Osteoblast (primary cell): ENCODE data around the gene BPIFB2. TPM values are rescaled to one million over a fixed set of nuclear protein-coding genes. Genes with fewer than 3 reads are reported as not detected.
A peak's percentile ranks its signal among the peaks of the same experiment; 100 is the strongest.

Experiments used
- DNase-seq: peaks from one replicate; pipeline ENCODE4 v3.0.0; 2011; ENCODE audit warnings: low spot score, mixed read lengths; ENCODE audit not compliant: insufficient read length; ENCODE audit errors: missing footprints
- H2AFZ ChIP-seq: 2 replicates; pipeline ENCODE4 v1.6.0; 2011; ENCODE audit warnings: mild to moderate bottlenecking, low read length
- H3K27ac ChIP-seq: 2 replicates; pipeline ENCODE4 v1.5.1; 2011; ENCODE audit warnings: mild to moderate bottlenecking, low read depth, low read length, moderate library complexity
- H3K27me3 ChIP-seq: 2 replicates; pipeline ENCODE4 v1.6.0; 2012; ENCODE audit warnings: mild to moderate bottlenecking, control low read depth, inconsistent platforms, low read length, moderate library complexity; ENCODE audit not compliant: insufficient read depth
- H3K36me3 ChIP-seq: 2 replicates; pipeline ENCODE4 v1.5.1; 2011; ENCODE audit warnings: mild to moderate bottlenecking, low read length, control low read depth, moderate library complexity; ENCODE audit not compliant: insufficient read depth
- H3K4me1 ChIP-seq: 2 replicates; pipeline ENCODE4 v1.5.1; 2011; ENCODE audit warnings: mild to moderate bottlenecking, low read length, control low read depth, moderate library complexity; ENCODE audit not compliant: insufficient read depth
- H3K4me2 ChIP-seq: 2 replicates; pipeline ENCODE4 v1.6.0; 2011; ENCODE audit warnings: mild to moderate bottlenecking, low read length; ENCODE audit not compliant: insufficient read depth
- H3K4me3 ChIP-seq: fragments of 200-600 bp; sonication (generic); 3 replicates; pipeline ENCODE4 v1.5.1; 2012; ENCODE audit warnings: mild to moderate bottlenecking, low read length, inconsistent platforms; ENCODE audit not compliant: insufficient read depth
- H3K79me2 ChIP-seq: 2 replicates; pipeline ENCODE4 v1.6.0; 2012; ENCODE audit warnings: mild to moderate bottlenecking, low read length, control low read depth, inconsistent platforms; ENCODE audit not compliant: insufficient read depth
- H3K9me3 ChIP-seq: 2 replicates; pipeline ENCODE4 v1.5.1; 2011; ENCODE audit warnings: low read depth, low read length, control low read depth
- H4K20me1 ChIP-seq: 2 replicates; pipeline ENCODE4 v1.6.0; 2012; ENCODE audit warnings: mild to moderate bottlenecking, low read length, control low read depth; ENCODE audit not compliant: insufficient read depth
- CTCF ChIP-seq: IDR thresholded peaks from 2 replicates; pipeline ENCODE4 v1.5.1; 2011; ENCODE audit warnings: mild to moderate bottlenecking, low read depth, low read length, moderate library complexity; ENCODE audit errors: extremely low read depth
- total RNA-seq: library from RNA; depleted of rRNA; stranded (reverse); fragments of >200 nt; gene quantifications from 2 replicates; pipeline ENCODE4 v1.2.3, GENCODE V29; 2012

BPIFB2 gene
- total RNA-seq, 1 donor: not detected

- no peaks in the 10 kb centered on the region for H3K27me3 ChIP-seq
- no peak overlapping the region for H2AFZ ChIP-seq
- no peak overlapping the region for H3K27ac ChIP-seq
- no peaks in the 10 kb centered on the region for H3K4me1 ChIP-seq
- H3K9me3 ChIP-seq: no peaks in the 10 kb centered on the region
- H3K4me3 ChIP-seq: no peak overlapping the region
- no peak overlapping the region for H3K4me2 ChIP-seq
- DNase-seq: no peak
- no peaks in the 10 kb centered on the region for H3K79me2 ChIP-seq
- no peak for TF ChIP-seq CTCF
- H4K20me1 ChIP-seq: no peaks in the 10 kb centered on the region
- H3K36me3 ChIP-seq: no peaks in the 10 kb centered on the region
Observed at GRCh38 chr20:33054791-33055190, 47.3 kb downstream of the BPIFB2 start.

GRCh38 chr20:33059136-33059535, 51.6 kb downstream of the BPIFB2 start:
- H3K9me3 ChIP-seq: no peaks in the 10 kb centered on the region
- no peaks in the 10 kb centered on the region for H4K20me1 ChIP-seq
- no peaks in the 10 kb centered on the region for H3K79me2 ChIP-seq
- no peak overlapping the region for H3K4me2 ChIP-seq
- H3K4me3 ChIP-seq: no peak overlapping the region
- TF ChIP-seq CTCF: no peak
- peak; percentile 39 for DNase-seq
- H3K36me3 ChIP-seq: no peaks in the 10 kb centered on the region
- no peak overlapping the region for H2AFZ ChIP-seq
- no peak overlapping the region for H3K27ac ChIP-seq
- H3K27me3 ChIP-seq: no peaks in the 10 kb centered on the region
- H3K4me1 ChIP-seq: no peaks in the 10 kb centered on the region

- TF ChIP-seq CTCF: no peak
- Histone ChIP-seq H2AFZ (no peak overlapping the region), H4K20me1 (no peaks in the 10 kb centered on the region), H3K79me2 (no peaks in the 10 kb centered on the region), H3K4me1 (no peaks in the 10 kb centered on the region), H3K9me3 (no peaks in the 10 kb centered on the region), H3K4me2 (no peak overlapping the region), H3K36me3 (no peaks in the 10 kb centered on the region), H3K4me3 (no peak overlapping the region), H3K27me3 (no peaks in the 10 kb centered on the region), H3K27ac (no peak overlapping the region)
- peak; percentile 45 for DNase-seq
Observed at GRCh38 chr20:33059741-33060390, 52.4 kb downstream of the BPIFB2 start.

- Histone ChIP-seq H3K27ac (no peak overlapping the region), H4K20me1 (no peaks in the 10 kb centered on the region), H3K4me3 (no peak overlapping the region), H3K27me3 (no peaks in the 10 kb centered on the region), H3K79me2 (no peaks in the 10 kb centered on the region), H3K9me3 (no peaks in the 10 kb centered on the region), H3K36me3 (no peaks in the 10 kb centered on the region), H3K4me1 (no peaks in the 10 kb centered on the region), H3K4me2 (no peak overlapping the region), H2AFZ (no peak overlapping the region)
- DNase-seq: no peak
- TF ChIP-seq CTCF: no peak
Observed at GRCh38 chr20:33061658-33062028, 54.1 kb downstream of the BPIFB2 start.
